Dedifferentiated amniotic fluid mesenchymal stem cell (primary cell): ENCODE data around the gene IL2RG.

Source experiments
- DNase-seq: peaks from one replicate; pipeline ENCODE4 v3.0.0-alpha.2; 2016; ENCODE audit errors: extremely low spot score

The IL2RG gene

GRCh38 chrX:71107762-71108360 is 3.5 kb downstream of the IL2RG start:
- no peak for DNase-seq

- DNase-seq: no peak
Observed at GRCh38 chrX:71107245-71107644, 4.1 kb downstream of the IL2RG start.

GRCh38 chrX:71106427-71106826 is 5.0 kb downstream of the IL2RG start, which contains the start of gene CXorf65:
Gene CXorf65, minus strand, starts transcription at chrX:71106740. Its CDS starts 184 bp downstream, at chrX:71106556.
- no peak for DNase-seq

- DNase-seq: no peak
Observed at GRCh38 chrX:71105628-71106027, 5.7 kb downstream of the IL2RG start.

- no peak for DNase-seq
Observed at GRCh38 chrX:71103110-71103983, 8.0 kb downstream of the IL2RG start.

GRCh38 chrX:71102292-71102691 is 9.1 kb downstream of the IL2RG start:
- no peak for DNase-seq

- DNase-seq: no peak
Observed at GRCh38 chrX:71100581-71101505, 10.5 kb downstream of the IL2RG start.

GRCh38 chrX:71099736-71100135 is 11.6 kb downstream of the IL2RG start:
- DNase-seq: no peak

GRCh38 chrX:71098951-71099506 is 12.3 kb downstream of the IL2RG start:
- no peak for DNase-seq

- no peak for DNase-seq
Observed at GRCh38 chrX:71098302-71098701, 13.1 kb downstream of the IL2RG start.

- no peak for DNase-seq
Observed at GRCh38 chrX:71096760-71097032, 14.7 kb downstream of the IL2RG start.

- no peak for DNase-seq
Observed at GRCh38 chrX:71095981-71096759, 15.2 kb downstream of the IL2RG start.

- peak; percentile 72 for DNase-seq
Observed at GRCh38 chrX:71095555-71095980, 15.8 kb downstream of the IL2RG start, which contains the start of gene FOXO4. Gene FOXO4, plus strand, starts transcription at chrX:71095851. Its CDS starts 678 bp downstream, at chrX:71096529.

- DNase-seq: no peak
Observed at GRCh38 chrX:71095033-71095432, 16.3 kb downstream of the IL2RG start.

- DNase-seq: no peak
Observed at GRCh38 chrX:71091263-71091662, 20.1 kb downstream of the IL2RG start.

GRCh38 chrX:71085900-71086299 is 25.5 kb downstream of the IL2RG start:
- no peak for DNase-seq

- DNase-seq: no peak
Observed at GRCh38 chrX:71082822-71083221, 28.6 kb downstream of the IL2RG start.

GRCh38 chrX:71082124-71082647 is 29.2 kb downstream of the IL2RG start:
- DNase-seq: no peak

GRCh38 chrX:71081330-71082123 is 29.9 kb downstream of the IL2RG start:
- no peak for DNase-seq

- no peak for DNase-seq
Observed at GRCh38 chrX:71070531-71070930, 40.8 kb downstream of the IL2RG start.
